ENCODE measurements around the gene FLII. TPM values are rescaled to one million over a fixed set of nuclear protein-coding genes. Genes with fewer than 3 reads are reported as not detected.

The FLII gene
- total and polyA plus RNA-seq, 12 donors = 207 to 469 (median 292) TPM

- peak overlapping the region in 3 of 10 donors; percentile 95 to 99 (median 96) for H3K4me3 ChIP-seq
- H3K36me3 ChIP-seq = peaks cover 8 to 57% (median 48%) of the 10 kb centered on the region in 9 donors
- H3K9me3 ChIP-seq = no peaks in the 10 kb centered on the region
- peak overlapping the region in 3 of 10 donors; percentile 99 to 100 (median 99) for H3K27ac ChIP-seq
- H3K27me3 ChIP-seq = no peaks in the 10 kb centered on the region
- DNase-seq (no peak), ATAC-seq (no peak)
- intact Hi-C loops (cut with DNase I) = loop anchor here in 4 of 10 donors (5.0 kb wide), 2 partner anchors 39 to 56 kb away; partner anchors contain the start of gene TOP3A (in 1 of the 4)
- 53 to 79% methylated on average over 11 of the region's 11 CpGs for whole genome bisulfite sequencing, 2 donors
- H3K4me1 ChIP-seq = peaks cover 11 to 43% (median 37%) of the 10 kb centered on the region in 9 donors
- no peak for TF ChIP-seq CTCF (IDR thresholded peaks at IDR 0.05)
These were observed 2.2 kb downstream of the FLII start for GRCh38 chr17:18256351-18256750.

DNA sequence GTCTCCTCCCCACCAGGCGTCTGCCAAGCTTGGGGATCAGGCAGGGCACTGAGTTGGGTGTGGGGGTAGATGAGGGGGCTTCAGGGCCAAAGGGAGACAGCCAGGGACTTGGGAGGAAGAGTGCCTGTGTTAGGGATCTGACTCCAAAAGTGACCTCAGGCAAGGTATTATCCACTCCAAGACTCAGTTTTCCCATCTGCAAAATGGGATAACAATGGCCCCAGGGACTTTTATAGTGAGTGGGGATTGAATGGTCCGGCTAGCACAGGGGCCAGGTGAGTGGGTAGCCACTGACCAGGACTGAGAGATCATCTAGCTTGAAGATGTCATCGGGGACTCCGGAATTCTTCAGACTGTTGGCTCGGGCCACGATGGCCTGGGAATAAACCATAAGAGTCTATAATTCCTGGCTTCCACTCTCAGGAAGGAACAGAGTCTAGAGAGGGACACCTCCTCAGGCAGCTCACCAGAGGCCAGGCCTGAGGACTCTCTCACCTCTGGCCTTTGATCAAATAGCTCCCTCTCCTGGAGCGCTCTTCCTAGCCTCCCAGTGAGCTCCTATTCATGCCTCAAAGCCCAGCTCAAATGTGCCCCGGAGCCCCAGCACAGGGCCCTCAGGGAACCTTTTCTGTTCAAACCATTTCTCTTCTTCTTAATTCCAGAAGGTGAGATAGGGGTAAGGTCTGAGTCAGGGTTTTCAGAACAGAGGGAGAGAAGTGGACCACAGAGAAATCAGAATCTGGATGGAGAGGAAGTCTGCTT is 3.5 kb downstream of the FLII start:
- WGBS, 2 donors = 98% methylated on average over 8 of the region's 8 CpGs

GRCh38 chr17:18253947-18254821 is 4.4 kb downstream of the FLII start:
- 90 to 92% methylated on average over 27 of the region's 27 CpGs for WGBS, 2 donors

More for the DNA sequence above, 3.5 kb downstream of the FLII start:
- intact Hi-C loops (cut with DNase I) = loop anchor here in 4 of 10 donors (5.0 kb wide), 2 partner anchors 38 to 57 kb away; partner anchors contain the start of gene TOP3A (in 1 of the 4)
- no peak for DNase-seq
- H3K27ac ChIP-seq = no peak overlapping the region
- H3K9me3 ChIP-seq = no peaks in the 10 kb centered on the region
- H3K36me3 ChIP-seq = peaks cover 16 to 70% (median 60%) of the 10 kb centered on the region in 9 donors
- peaks cover 10 to 36% (median 32%) of the 10 kb centered on the region in 9 donors for H3K4me1 ChIP-seq
- no peak for ATAC-seq
- no peaks in the 10 kb centered on the region for H3K27me3 ChIP-seq
- no peak overlapping the region for H3K4me3 ChIP-seq
- no peak for TF ChIP-seq CTCF (IDR thresholded peaks at IDR 0.05)

More at GRCh38 chr17:18253947-18254821, 4.4 kb downstream of the FLII start:
- no peaks in the 10 kb centered on the region for H3K9me3 ChIP-seq
- intact Hi-C loops (cut with DNase I) = no loop called here
- DNase-seq = no peak
- peaks cover 16 to 78% (median 65%) of the 10 kb centered on the region in 9 donors for H3K36me3 ChIP-seq
- H3K4me1 ChIP-seq = peaks cover 10 to 30% (median 24%) of the 10 kb centered on the region in 9 donors
- H3K27ac ChIP-seq = no peak overlapping the region
- ATAC-seq = no peak
- no peak for TF ChIP-seq CTCF (IDR thresholded peaks at IDR 0.05)
- no peak overlapping the region for H3K4me3 ChIP-seq
- no peaks in the 10 kb centered on the region for H3K27me3 ChIP-seq
